ENCODE data around the gene MRPS16. TPM values are rescaled to one million over a fixed set of nuclear protein-coding genes. Genes with fewer than 3 reads are reported as not detected.

The MRPS16 gene
- 125 to 186 TPM (median 176 TPM) in 5 replicates for total RNA-seq (2022; extraction: Qiagen RNA extraction)

GRCh38 chr10:73252445-73253224 is at the start of gene MRPS16:
Gene MRPS16, minus strand, starts transcription at chr10:73252644. Its CDS starts 162 bp downstream, at chr10:73252482.

GRCh38 chr10:73246646-73247508 is 5.6 kb downstream of the MRPS16 start, which contains the start of gene DNAJC9:
Gene DNAJC9, minus strand, starts transcription at chr10:73247255. Its CDS starts 66 bp downstream, at chr10:73247189.

Other genes starting within 250 kb of the MRPS16 start
- gene P4HA1, start 155.8 kb downstream of the MRPS16 start, total RNA-seq (2022; extraction: Qiagen RNA extraction), result 19.0 to 33.1 TPM (median 22.2 TPM) in 5 replicates
- 2.5 to 3.4 TPM (median 3.0 TPM) in 5 replicates for gene NUDT13, start 142.2 kb downstream of the MRPS16 start, total RNA-seq (2022; extraction: Qiagen RNA extraction)
- 24.0 to 30.5 TPM (median 25.2 TPM) in 5 replicates for gene ECD, start 84.6 kb downstream of the MRPS16 start, total RNA-seq (2022; extraction: Qiagen RNA extraction)
- 6.6 to 7.9 TPM (median 7.1 TPM) in 5 replicates for gene FAM149B1, start 84.5 kb downstream of the MRPS16 start, total RNA-seq (2022; extraction: Qiagen RNA extraction)
- gene DNAJC9, start 5.4 kb downstream of the MRPS16 start, total RNA-seq (2022; extraction: Qiagen RNA extraction), result 49.2 to 53.1 TPM (median 50.1 TPM) in 5 replicates
- gene CFAP70, start 106.2 kb upstream of the MRPS16 start, total RNA-seq (2022; extraction: Qiagen RNA extraction), result 0.10 to 0.25 TPM (median 0.21 TPM) in 5 replicates
- 108 to 121 TPM (median 113 TPM) in 5 replicates for gene ANXA7, start 161.4 kb upstream of the MRPS16 start, total RNA-seq (2022; extraction: Qiagen RNA extraction)
- 0.33 to 0.71 TPM (median 0.40 TPM) in 5 replicates for gene MSS51, start 180.9 kb upstream of the MRPS16 start, total RNA-seq (2022; extraction: Qiagen RNA extraction)
- gene PPP3CB, start 243.4 kb upstream of the MRPS16 start, total RNA-seq (2022; extraction: Qiagen RNA extraction), result 16.0 to 20.4 TPM (median 17.8 TPM) in 5 replicates

Data from A549 treated with CORT108297 at 1 μM for 4 hours (cell line).